Nephron (organoid): Measurements from ENCODE around the gene KCNRG.
"Not testable (repeated sequence)": the region's sequence is repeated elsewhere in the genome, so short reads cannot be mapped to it uniquely, and the experiment has no call there.

ENCODE experiments used
- H3K27ac Mint-ChIP-seq, 3 experiments: 2 replicates each; pipeline ENCODE4 v1.8.0; 2020; ENCODE audit warnings: mixed read lengths in 3 of 3, mild to moderate bottlenecking in 2 of 3, moderate library complexity in 1 of 3
- H3K27me3 Mint-ChIP-seq: 2 replicates; pipeline ENCODE4 v1.8.0; 2021; ENCODE audit warnings: low read depth, mild to moderate bottlenecking, moderate library complexity, mixed read lengths
- H3K36me3 Mint-ChIP-seq: 2 replicates; pipeline ENCODE4 v1.8.0; 2020; ENCODE audit warnings: low read depth, mixed read lengths
- H3K4me1 Mint-ChIP-seq: 2 replicates; pipeline ENCODE4 v1.8.0; 2020; ENCODE audit warnings: mixed read lengths
- H3K4me3 Mint-ChIP-seq, 3 experiments: 2 replicates each; pipeline ENCODE4 v1.8.0; 2020; ENCODE audit warnings: mild to moderate bottlenecking in 3 of 3, mixed read lengths in 3 of 3, moderate library complexity in 2 of 3
- H3K9me3 Mint-ChIP-seq: 2 replicates; pipeline ENCODE4 v1.8.0; 2020; ENCODE audit warnings: mixed read lengths
- TF ChIP-seq, protein P1 (sequence below), 3 experiments: fragments of 200-600 bp; sonication (generic); IDR thresholded peaks; one replicate each; pipeline ENCODE4 v1.5.0; 2021; ENCODE audit warnings: antibody characterized with exemption in 3 of 3; ENCODE audit not compliant: unreplicated experiment in 3 of 3

Gene KCNRG

GRCh38 chr13:49980266-49980665 is 35.0 kb upstream of the KCNRG start:
- peaks cover 16% of the 10 kb centered on the region for H3K36me3 Mint-ChIP-seq
- no peaks in the 10 kb centered on the region for H3K9me3 Mint-ChIP-seq
- no peak overlapping the region for H3K27ac Mint-ChIP-seq
- H3K4me1 Mint-ChIP-seq = peaks cover 7% of the 10 kb centered on the region
- H3K27me3 Mint-ChIP-seq = no peaks in the 10 kb centered on the region
- H3K4me3 Mint-ChIP-seq = no peak overlapping the region
- TF ChIP-seq, protein P1, sequence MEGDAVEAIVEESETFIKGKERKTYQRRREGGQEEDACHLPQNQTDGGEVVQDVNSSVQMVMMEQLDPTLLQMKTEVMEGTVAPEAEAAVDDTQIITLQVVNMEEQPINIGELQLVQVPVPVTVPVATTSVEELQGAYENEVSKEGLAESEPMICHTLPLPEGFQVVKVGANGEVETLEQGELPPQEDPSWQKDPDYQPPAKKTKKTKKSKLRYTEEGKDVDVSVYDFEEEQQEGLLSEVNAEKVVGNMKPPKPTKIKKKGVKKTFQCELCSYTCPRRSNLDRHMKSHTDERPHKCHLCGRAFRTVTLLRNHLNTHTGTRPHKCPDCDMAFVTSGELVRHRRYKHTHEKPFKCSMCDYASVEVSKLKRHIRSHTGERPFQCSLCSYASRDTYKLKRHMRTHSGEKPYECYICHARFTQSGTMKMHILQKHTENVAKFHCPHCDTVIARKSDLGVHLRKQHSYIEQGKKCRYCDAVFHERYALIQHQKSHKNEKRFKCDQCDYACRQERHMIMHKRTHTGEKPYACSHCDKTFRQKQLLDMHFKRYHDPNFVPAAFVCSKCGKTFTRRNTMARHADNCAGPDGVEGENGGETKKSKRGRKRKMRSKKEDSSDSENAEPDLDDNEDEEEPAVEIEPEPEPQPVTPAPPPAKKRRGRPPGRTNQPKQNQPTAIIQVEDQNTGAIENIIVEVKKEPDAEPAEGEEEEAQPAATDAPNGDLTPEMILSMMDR (IDR thresholded peaks at IDR 0.05; ENCODE audit: unreplicated experiment in 3 of 3) = no peak

GRCh38 chr13:49985129-49985528 is 30.1 kb upstream of the KCNRG start:
- peak overlapping the region in 1 of 3 experiments; percentile 67 for H3K27ac Mint-ChIP-seq
- no peak overlapping the region for H3K4me3 Mint-ChIP-seq
- TF ChIP-seq, protein P1 (IDR thresholded peaks at IDR 0.05; ENCODE audit: unreplicated experiment in 3 of 3) = no peak
- H3K27me3 Mint-ChIP-seq = no peaks in the 10 kb centered on the region
- H3K36me3 Mint-ChIP-seq = peaks cover 29% of the 10 kb centered on the region
- peaks cover 5% of the 10 kb centered on the region for H3K4me1 Mint-ChIP-seq
- H3K9me3 Mint-ChIP-seq = no peaks in the 10 kb centered on the region

DNA sequence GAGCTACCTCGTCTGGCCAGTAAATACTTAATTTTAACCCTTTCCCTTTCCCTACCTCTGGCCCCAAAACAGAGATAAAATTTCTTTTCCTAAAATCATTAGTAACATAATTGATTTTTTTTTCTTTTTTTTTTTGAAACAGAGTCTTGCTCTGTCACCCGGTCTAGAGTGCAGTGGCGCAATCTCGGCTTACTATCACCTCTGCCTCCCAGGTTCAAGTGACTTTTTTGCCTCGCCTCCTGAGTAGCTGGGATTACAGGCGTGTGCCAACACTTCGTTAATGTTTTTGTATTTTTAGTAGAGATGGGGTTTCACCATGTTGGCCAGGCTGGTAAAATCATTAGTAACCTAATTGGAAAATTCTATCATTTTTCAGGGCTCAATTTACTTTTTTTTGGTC is 28.8 kb upstream of the KCNRG start:
- Mint-ChIP-seq H3K27me3 (no peaks in the 10 kb centered on the region), H3K27ac (no peak overlapping the region), H3K36me3 (peaks cover 30% of the 10 kb centered on the region), H3K4me3 (no peak overlapping the region), H3K4me1 (peaks cover 5% of the 10 kb centered on the region), H3K9me3 (no peaks in the 10 kb centered on the region)
- TF ChIP-seq, protein P1 (IDR thresholded peaks at IDR 0.05; ENCODE audit: unreplicated experiment in 3 of 3) = no peak

- peaks cover 20% of the 10 kb centered on the region for H3K36me3 Mint-ChIP-seq
- not testable (repeated sequence) for H3K27ac Mint-ChIP-seq, H3K9me3 Mint-ChIP-seq, H3K4me3 Mint-ChIP-seq, H3K27me3 Mint-ChIP-seq, H3K4me1 Mint-ChIP-seq
These were observed 24.6 kb upstream of the KCNRG start for GRCh38 chr13:49990612-49991011.

GRCh38 chr13:49993111-49993510 is 22.1 kb upstream of the KCNRG start:
- no peaks in the 10 kb centered on the region for H3K27me3 Mint-ChIP-seq
- no peak overlapping the region for H3K27ac Mint-ChIP-seq
- peaks cover 17% of the 10 kb centered on the region for H3K36me3 Mint-ChIP-seq
- TF ChIP-seq, protein P1 (IDR thresholded peaks at IDR 0.05; ENCODE audit: unreplicated experiment in 3 of 3) = no peak
- H3K4me3 Mint-ChIP-seq = peak overlapping the region in 1 of 3 experiments; percentile 50
- H3K4me1 Mint-ChIP-seq = peaks cover 19% of the 10 kb centered on the region
- H3K9me3 Mint-ChIP-seq = no peaks in the 10 kb centered on the region

- Mint-ChIP-seq H3K4me3 (peak overlapping the region in 2 of 3 experiments; percentile 16 to 74), H3K27ac (peak overlapping the region in 1 of 3 experiments; percentile 0), H3K27me3 (no peaks in the 10 kb centered on the region), H3K4me1 (peaks cover 24% of the 10 kb centered on the region), H3K9me3 (no peaks in the 10 kb centered on the region), H3K36me3 (peaks cover 21% of the 10 kb centered on the region)
- TF ChIP-seq, protein P1 (IDR thresholded peaks at IDR 0.05; ENCODE audit: unreplicated experiment in 3 of 3) = no peak
These were observed 21.6 kb upstream of the KCNRG start for GRCh38 chr13:49993666-49994065.
